Measurements from ENCODE around the gene GCLM. TPM values are rescaled to one million over a fixed set of nuclear protein-coding genes. Genes with fewer than 3 reads are reported as not detected.

Gene GCLM
- polyA plus RNA-seq, 3 donors = 1.2 to 4.4 (median 3.2) TPM

GRCh38 chr1:93882269-93882668 is 27.0 kb downstream of the GCLM start:
- Histone ChIP-seq H3K4me3 (replicated peaks in 1 of 3; ENCODE audit: low read depth in 2 of 3, low read length in 3 of 3) (no peak overlapping the region), H3K9me3 (replicated peaks in 1 of 2; ENCODE audit: control insufficient read depth in 1 of 2, insufficient read depth in 1 of 2, low read length in 2 of 2) (no peaks in the 10 kb centered on the region), H2AFZ (ENCODE audit: insufficient read depth, low read depth, low read length, poor library complexity, severe bottlenecking) (no peak overlapping the region), H3K9ac (ENCODE audit: insufficient read depth, low read length, poor library complexity, severe bottlenecking) (no peak overlapping the region), H4K20me1 (ENCODE audit: insufficient read depth, low read length) (peaks cover 9% of the 10 kb centered on the region), H3K4me1 (ENCODE audit: control insufficient read depth in 1 of 2, insufficient read depth in 2 of 2, low read length in 2 of 2) (peaks cover 16 to 20% of the 10 kb centered on the region in 2 donors), H3K79me2 (ENCODE audit: insufficient read depth, low read length) (peaks cover 16% of the 10 kb centered on the region), H3K4me2 (replicated peaks; ENCODE audit: extremely low read depth, low read length, poor library complexity, severe bottlenecking) (no peak overlapping the region), H3K36me3 (replicated peaks in 1 of 2; ENCODE audit: control insufficient read depth in 1 of 2, insufficient read depth in 2 of 2, low read length in 2 of 2) (peaks cover under 1 to 5% of the 10 kb centered on the region in 2 donors), H3K27ac (ENCODE audit: low read depth in 1 of 2, low read length in 2 of 2) (no peak overlapping the region), H3K27me3 (ENCODE audit: control insufficient read depth in 2 of 2, insufficient read depth in 2 of 2, low read length in 2 of 2) (no peaks in the 10 kb centered on the region)
- WGBS (ENCODE audit: insufficient coverage) = 100% methylated on average over 2 of the region's 4 CpGs
- intact Hi-C loops (cut with micrococcal nuclease) = no loop called here
- no peak overlapping the region for H3K27ac Mint-ChIP-seq
- H3K9me3 Mint-ChIP-seq = no peaks in the 10 kb centered on the region
- peaks cover 0 to 4% (median 0%) of the 10 kb centered on the region in 3 donors for H3K27me3 Mint-ChIP-seq (ENCODE audit: low read depth in 3 of 3)
- H3K36me3 Mint-ChIP-seq = peaks cover 10 to 12% of the 10 kb centered on the region in 2 donors
- no peak for DNase-seq
- no peak for TF ChIP-seq CTCF (IDR thresholded peaks at IDR 0.05)
- H3K4me3 Mint-ChIP-seq = no peak overlapping the region
- peaks cover 18% of the 10 kb centered on the region for H3K4me1 Mint-ChIP-seq

- H3K36me3 Mint-ChIP-seq = peaks cover 20 to 24% of the 10 kb centered on the region in 2 donors
- TF ChIP-seq CTCF (IDR thresholded peaks at IDR 0.05) = no peak
- no peak overlapping the region for H3K4me3 Mint-ChIP-seq
- WGBS (ENCODE audit: insufficient coverage) = 80% methylated on average over 1 of the region's 2 CpGs
- peaks cover 8 to 20% of the 10 kb centered on the region in 2 donors for H3K36me3 ChIP-seq (replicated peaks in 1 of 2; ENCODE audit: control insufficient read depth in 1 of 2, insufficient read depth in 2 of 2, low read length in 2 of 2)
- peaks cover 0 to 4% (median 0%) of the 10 kb centered on the region in 3 donors for H3K27me3 Mint-ChIP-seq (ENCODE audit: low read depth in 3 of 3)
- H4K20me1 ChIP-seq (ENCODE audit: insufficient read depth, low read length) = peaks cover 22% of the 10 kb centered on the region
- H3K4me1 ChIP-seq (ENCODE audit: control insufficient read depth in 1 of 2, insufficient read depth in 2 of 2, low read length in 2 of 2) = peaks cover 25 to 34% of the 10 kb centered on the region in 2 donors
- H3K9ac ChIP-seq (ENCODE audit: insufficient read depth, low read length, poor library complexity, severe bottlenecking) = no peak overlapping the region
- no peak overlapping the region for H3K27ac Mint-ChIP-seq
- H3K4me2 ChIP-seq (replicated peaks; ENCODE audit: extremely low read depth, low read length, poor library complexity, severe bottlenecking) = no peak overlapping the region
- DNase-seq = no peak
- H3K79me2 ChIP-seq (ENCODE audit: insufficient read depth, low read length) = peaks cover 31% of the 10 kb centered on the region
- peaks cover 29% of the 10 kb centered on the region for H3K4me1 Mint-ChIP-seq
- no peak overlapping the region for H3K27ac ChIP-seq (ENCODE audit: low read depth in 1 of 2, low read length in 2 of 2)
- no peak overlapping the region for H3K4me3 ChIP-seq (replicated peaks in 1 of 3; ENCODE audit: low read depth in 2 of 3, low read length in 3 of 3)
- H3K9me3 ChIP-seq (replicated peaks in 1 of 2; ENCODE audit: control insufficient read depth in 1 of 2, insufficient read depth in 1 of 2, low read length in 2 of 2) = no peaks in the 10 kb centered on the region
- H2AFZ ChIP-seq (ENCODE audit: insufficient read depth, low read depth, low read length, poor library complexity, severe bottlenecking) = no peak overlapping the region
- intact Hi-C loops (cut with micrococcal nuclease) = no loop called here
- H3K27me3 ChIP-seq (ENCODE audit: control insufficient read depth in 2 of 2, insufficient read depth in 2 of 2, low read length in 2 of 2) = no peaks in the 10 kb centered on the region
- H3K9me3 Mint-ChIP-seq = no peaks in the 10 kb centered on the region
Measured at GRCh38 chr1:93880731-93881130, 28.5 kb downstream of the GCLM start.

Data from CD14-positive monocyte (primary cell).